ENCODE results near the gene TSPAN5. TPM values are rescaled to one million over a fixed set of nuclear protein-coding genes. Genes with fewer than 3 reads are reported as not detected.
A peak's percentile ranks its signal among the peaks of the same experiment; 100 is the strongest.

The TSPAN5 gene
- total and polyA plus RNA-seq, 5 donors from 2014 or later, result 21.2 to 52.7 (median 39.8) TPM

DNA sequence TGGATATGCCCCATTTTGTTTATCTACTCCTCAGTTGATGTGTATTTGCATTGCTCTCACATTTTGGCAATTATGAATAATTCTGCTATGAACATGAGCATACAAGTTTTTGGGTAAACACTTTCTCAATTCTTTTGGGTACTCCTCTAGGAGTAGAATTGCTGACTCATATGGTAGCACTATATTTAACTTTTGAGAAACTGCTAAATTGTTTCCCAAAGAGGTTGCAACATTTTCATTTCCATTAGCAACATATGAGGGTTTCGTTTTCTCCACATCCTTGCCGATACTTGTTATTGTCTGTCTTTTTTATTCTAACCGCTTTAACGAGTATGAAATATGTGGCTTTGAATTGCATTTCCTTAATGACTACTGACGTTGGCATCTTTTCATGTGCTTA, 185.4 kb downstream of the TSPAN5 start:
- ATAC-seq (ENCODE audit: low read depth in 2 of 2), result no peak
- Mint-ChIP-seq H3K27ac (no peak overlapping the region), H3K27me3 (no peaks in the 10 kb centered on the region), H3K4me1 (peaks cover 0 to 14% (median 6%) of the 10 kb centered on the region in 4 donors), H3K4me3 (no peak overlapping the region), H3K36me3 (peaks cover 59% of the 10 kb centered on the region), H3K9me3 (no peaks in the 10 kb centered on the region)
- no peak overlapping the region for H3K27ac ChIP-seq (ENCODE audit: insufficient read depth, low read length, poor library complexity, severe bottlenecking)
- no peaks in the 10 kb centered on the region for H3K27me3 ChIP-seq (ENCODE audit: control insufficient read depth, insufficient read depth, low read length)
- H3K4me1 ChIP-seq (ENCODE audit: control insufficient read depth, insufficient read depth, low read length, poor library complexity, severe bottlenecking), result peaks cover 1% of the 10 kb centered on the region
- peaks cover 28% of the 10 kb centered on the region for H3K36me3 ChIP-seq (ENCODE audit: control insufficient read depth, insufficient read depth, low read length)
- no peak for DNase-seq
- H3K4me3 ChIP-seq (ENCODE audit: low read depth, low read length), result no peak overlapping the region
- no peaks in the 10 kb centered on the region for H3K9me3 ChIP-seq (ENCODE audit: control insufficient read depth in 2 of 2, low read length in 2 of 2)

DNA sequence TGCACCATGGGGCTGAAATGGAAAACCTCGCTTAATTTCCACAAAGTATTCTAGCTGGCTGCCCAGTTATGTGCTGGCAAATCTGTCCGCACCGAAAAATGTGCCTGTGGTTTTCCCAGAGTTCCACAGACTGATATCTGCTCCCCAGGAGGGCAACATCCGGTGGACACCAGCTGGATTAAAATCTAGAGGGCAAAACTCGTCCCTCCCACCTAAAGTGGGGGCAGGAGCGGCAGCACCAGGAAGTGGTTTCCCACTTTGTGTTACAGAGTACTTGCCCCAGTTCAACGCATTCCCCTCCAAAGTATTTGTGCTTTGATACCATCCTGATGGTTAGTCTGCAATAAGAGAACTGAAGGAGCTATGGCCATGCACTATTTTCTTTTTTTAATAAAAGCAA, 187.6 kb downstream of the TSPAN5 start:
- Histone ChIP-seq H3K36me3 (ENCODE audit: control insufficient read depth, insufficient read depth, low read length) (peaks cover 17% of the 10 kb centered on the region), H3K4me3 (ENCODE audit: low read depth, low read length) (no peak overlapping the region), H3K27me3 (ENCODE audit: control insufficient read depth, insufficient read depth, low read length) (no peaks in the 10 kb centered on the region), H3K4me1 (ENCODE audit: control insufficient read depth, insufficient read depth, low read length, poor library complexity, severe bottlenecking) (peaks cover 8% of the 10 kb centered on the region), H3K9me3 (ENCODE audit: control insufficient read depth in 2 of 2, low read length in 2 of 2) (no peaks in the 10 kb centered on the region), H3K27ac (ENCODE audit: insufficient read depth, low read length, poor library complexity, severe bottlenecking) (no peak overlapping the region)
- no peaks in the 10 kb centered on the region for H3K9me3 Mint-ChIP-seq
- DNase-seq (no peak), ATAC-seq (ENCODE audit: low read depth in 2 of 2) (no peak)
- H3K27me3 Mint-ChIP-seq, result no peaks in the 10 kb centered on the region
- H3K27ac Mint-ChIP-seq, result peak overlapping the region in 2 of 3 donors; percentile 21 to 43
- no peak overlapping the region for H3K4me3 Mint-ChIP-seq
- H3K4me1 Mint-ChIP-seq, result peaks cover 6 to 22% (median 11%) of the 10 kb centered on the region in 4 donors
- H3K36me3 Mint-ChIP-seq, result peaks cover 46% of the 10 kb centered on the region

DNA sequence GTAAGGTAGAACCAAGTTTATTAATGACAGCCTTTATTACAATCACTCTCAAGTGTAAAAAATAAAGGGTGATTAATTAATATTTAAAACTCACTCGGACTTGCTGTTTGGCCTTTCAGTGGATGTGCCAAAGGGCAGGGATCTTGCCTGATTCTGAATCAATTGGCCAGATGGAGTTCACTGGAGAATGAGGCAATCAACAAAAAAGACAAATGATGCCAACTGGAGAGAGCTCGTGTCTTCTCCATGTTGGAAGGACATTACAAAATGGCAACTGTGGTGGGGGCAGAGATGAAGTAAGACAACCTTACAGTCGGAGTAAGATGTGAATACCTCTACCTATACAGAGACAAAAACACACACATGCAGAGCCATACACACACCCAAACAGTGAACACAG, 188.0 kb downstream of the TSPAN5 start:
- no peaks in the 10 kb centered on the region for H3K9me3 Mint-ChIP-seq
- Histone ChIP-seq H3K36me3 (ENCODE audit: control insufficient read depth, insufficient read depth, low read length) (peaks cover 17% of the 10 kb centered on the region), H3K27me3 (ENCODE audit: control insufficient read depth, insufficient read depth, low read length) (no peaks in the 10 kb centered on the region), H3K9me3 (ENCODE audit: control insufficient read depth in 2 of 2, low read length in 2 of 2) (no peaks in the 10 kb centered on the region), H3K4me1 (ENCODE audit: control insufficient read depth, insufficient read depth, low read length, poor library complexity, severe bottlenecking) (peaks cover 8% of the 10 kb centered on the region), H3K4me3 (ENCODE audit: low read depth, low read length) (no peak overlapping the region), H3K27ac (ENCODE audit: insufficient read depth, low read length, poor library complexity, severe bottlenecking) (no peak overlapping the region)
- DNase-seq, result no peak
- ATAC-seq (ENCODE audit: low read depth in 2 of 2), result no peak
- peaks cover 45% of the 10 kb centered on the region for H3K36me3 Mint-ChIP-seq
- peaks cover 9 to 22% (median 11%) of the 10 kb centered on the region in 4 donors for H3K4me1 Mint-ChIP-seq
- peak overlapping the region in 1 of 3 donors; percentile 43 for H3K27ac Mint-ChIP-seq
- H3K4me3 Mint-ChIP-seq, result no peak overlapping the region
- H3K27me3 Mint-ChIP-seq, result no peaks in the 10 kb centered on the region

DNA sequence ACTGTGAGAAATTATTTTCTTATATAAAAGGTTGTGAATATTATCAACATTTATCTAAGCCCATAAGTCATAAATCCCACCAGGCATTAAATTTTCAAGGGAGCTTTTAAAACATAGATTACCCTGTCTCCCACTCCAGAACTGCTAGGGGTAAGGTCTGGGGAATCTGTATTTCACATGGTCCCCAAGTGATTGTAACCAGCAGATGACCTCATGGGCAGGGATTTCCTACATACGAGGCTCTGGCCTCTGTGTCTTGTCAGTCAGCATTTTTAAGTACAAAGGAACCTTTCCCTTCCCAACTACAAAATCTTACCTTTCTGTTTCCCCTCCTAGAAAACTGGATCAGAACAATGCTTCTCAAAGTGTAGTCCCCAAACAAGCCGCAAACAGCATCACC, 188.6 kb downstream of the TSPAN5 start:
- H3K27me3 ChIP-seq (ENCODE audit: control insufficient read depth, insufficient read depth, low read length), result no peaks in the 10 kb centered on the region
- H3K4me1 ChIP-seq (ENCODE audit: control insufficient read depth, insufficient read depth, low read length, poor library complexity, severe bottlenecking), result peaks cover 8% of the 10 kb centered on the region
- ATAC-seq (ENCODE audit: low read depth in 2 of 2), result no peak
- Mint-ChIP-seq H3K4me1 (peaks cover 10 to 22% (median 12%) of the 10 kb centered on the region in 4 donors), H3K9me3 (no peaks in the 10 kb centered on the region), H3K27me3 (no peaks in the 10 kb centered on the region), H3K4me3 (no peak overlapping the region), H3K36me3 (peaks cover 39% of the 10 kb centered on the region), H3K27ac (no peak overlapping the region)
- DNase-seq, result no peak
- no peaks in the 10 kb centered on the region for H3K9me3 ChIP-seq (ENCODE audit: control insufficient read depth in 2 of 2, low read length in 2 of 2)
- H3K4me3 ChIP-seq (ENCODE audit: low read depth, low read length), result no peak overlapping the region
- peaks cover 17% of the 10 kb centered on the region for H3K36me3 ChIP-seq (ENCODE audit: control insufficient read depth, insufficient read depth, low read length)
- H3K27ac ChIP-seq (ENCODE audit: insufficient read depth, low read length, poor library complexity, severe bottlenecking), result no peak overlapping the region

DNA sequence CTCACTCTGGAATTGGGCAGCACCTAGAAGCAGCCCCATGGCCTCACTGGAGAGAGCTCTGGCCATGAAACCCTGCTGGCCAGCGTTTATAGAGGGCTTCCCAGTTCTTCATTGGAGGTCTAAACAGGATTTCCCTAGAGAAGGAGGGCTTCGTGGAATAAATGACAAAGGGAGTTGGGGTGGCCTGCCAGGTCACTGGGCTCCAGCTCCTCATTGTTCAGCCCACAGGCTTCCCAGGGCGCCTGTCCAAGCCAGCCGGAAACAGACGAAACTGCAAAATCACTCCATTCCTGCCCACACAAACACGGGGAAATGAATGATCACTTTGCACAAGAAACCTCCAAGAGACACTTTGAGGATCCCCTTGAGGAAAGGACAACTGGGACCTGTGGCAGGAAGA, 189.7 kb downstream of the TSPAN5 start:
- Mint-ChIP-seq H3K27me3 (no peaks in the 10 kb centered on the region), H3K4me3 (no peak overlapping the region), H3K4me1 (peaks cover 10 to 22% (median 12%) of the 10 kb centered on the region in 4 donors), H3K36me3 (peaks cover 32% of the 10 kb centered on the region), H3K9me3 (no peaks in the 10 kb centered on the region), H3K27ac (peak overlapping the region in 2 of 3 donors; percentile 31 to 69)
- no peak for DNase-seq
- H3K27me3 ChIP-seq (ENCODE audit: control insufficient read depth, insufficient read depth, low read length), result no peaks in the 10 kb centered on the region
- peaks cover 8% of the 10 kb centered on the region for H3K4me1 ChIP-seq (ENCODE audit: control insufficient read depth, insufficient read depth, low read length, poor library complexity, severe bottlenecking)
- H3K36me3 ChIP-seq (ENCODE audit: control insufficient read depth, insufficient read depth, low read length), result peaks cover 16% of the 10 kb centered on the region
- H3K9me3 ChIP-seq (ENCODE audit: control insufficient read depth in 2 of 2, low read length in 2 of 2), result no peaks in the 10 kb centered on the region
- ATAC-seq (ENCODE audit: low read depth in 2 of 2), result no peak
- H3K27ac ChIP-seq (ENCODE audit: insufficient read depth, low read length, poor library complexity, severe bottlenecking), result no peak overlapping the region
- no peak overlapping the region for H3K4me3 ChIP-seq (ENCODE audit: low read depth, low read length)

DNA sequence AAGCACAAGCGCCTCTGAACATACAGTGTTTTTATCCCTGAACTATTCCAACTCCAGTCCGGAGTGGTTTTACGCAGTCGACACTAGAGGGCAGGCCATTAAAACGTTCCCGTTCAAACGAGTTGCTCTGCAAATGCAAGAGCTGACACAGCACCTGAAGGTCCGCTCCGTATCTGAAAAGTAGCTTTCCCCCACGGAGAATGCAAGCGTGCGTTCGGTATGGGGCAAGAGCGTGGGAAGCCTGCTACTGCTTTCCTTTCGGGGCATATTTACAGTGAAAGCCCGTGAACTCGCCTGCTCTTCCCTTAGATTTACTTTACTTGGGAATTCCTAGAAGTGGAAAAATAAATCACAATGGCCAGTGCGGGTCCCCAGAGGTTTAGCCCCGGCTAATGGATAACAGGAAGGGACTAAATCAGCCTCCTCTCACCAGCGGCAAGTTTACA, 190.8 kb downstream of the TSPAN5 start:
- Mint-ChIP-seq H3K27ac (peak overlapping the region; percentile 32 to 87 (median 53)), H3K36me3 (peaks cover 25% of the 10 kb centered on the region), H3K27me3 (no peaks in the 10 kb centered on the region), H3K4me1 (peaks cover 10 to 22% (median 12%) of the 10 kb centered on the region in 4 donors), H3K4me3 (peak overlapping the region; percentile 13 to 79 (median 54)), H3K9me3 (no peaks in the 10 kb centered on the region)
- peak; percentile 46 to 86 (median 66) for DNase-seq
- Histone ChIP-seq H3K4me1 (ENCODE audit: control insufficient read depth, insufficient read depth, low read length, poor library complexity, severe bottlenecking) (peaks cover 8% of the 10 kb centered on the region), H3K27ac (ENCODE audit: insufficient read depth, low read length, poor library complexity, severe bottlenecking) (no peak overlapping the region), H3K27me3 (ENCODE audit: control insufficient read depth, insufficient read depth, low read length) (no peaks in the 10 kb centered on the region), H3K4me3 (ENCODE audit: low read depth, low read length) (peak overlapping the region; percentile 72), H3K9me3 (ENCODE audit: control insufficient read depth in 2 of 2, low read length in 2 of 2) (no peaks in the 10 kb centered on the region), H3K36me3 (ENCODE audit: control insufficient read depth, insufficient read depth, low read length) (peaks cover 14% of the 10 kb centered on the region)
- peak; percentile 88 for ATAC-seq (ENCODE audit: low read depth in 2 of 2)

DNA sequence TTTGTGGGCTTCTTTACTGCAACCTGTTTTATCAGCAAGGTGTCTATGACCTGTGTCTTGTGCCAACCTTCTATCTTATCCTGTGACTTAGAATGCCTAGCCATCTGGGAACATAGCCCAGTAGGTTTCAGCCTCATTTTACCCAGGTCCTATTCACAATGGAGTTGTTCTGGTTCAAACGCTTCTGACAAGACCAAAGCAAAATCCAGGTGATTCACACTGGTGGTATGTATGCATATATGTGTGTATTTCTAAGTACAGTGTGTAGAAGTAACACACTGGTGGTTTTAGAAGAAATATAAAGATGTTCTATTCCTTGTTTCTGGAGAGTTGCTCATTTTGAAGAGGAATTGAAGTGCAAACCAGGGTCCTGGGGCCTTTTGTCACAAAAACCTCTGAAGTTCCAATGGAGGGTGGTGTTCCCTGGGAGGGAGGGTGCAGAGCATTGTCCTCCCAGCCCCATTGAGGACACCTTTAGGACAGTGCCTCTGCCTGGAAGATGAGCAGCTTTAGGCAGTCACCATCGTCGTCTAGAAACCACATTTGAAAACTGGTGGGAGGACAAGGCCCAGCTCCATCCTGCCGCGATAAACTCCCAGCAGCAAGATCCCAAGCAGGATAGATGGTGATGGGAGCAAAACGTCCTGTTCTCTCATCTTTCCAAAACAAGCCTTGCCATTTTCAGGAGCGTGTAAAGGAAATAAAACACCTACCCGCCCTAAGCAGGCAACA, 191.4 kb downstream of the TSPAN5 start:
- Mint-ChIP-seq H3K36me3 (peaks cover 19% of the 10 kb centered on the region), H3K27me3 (no peaks in the 10 kb centered on the region), H3K4me1 (peaks cover 10 to 22% (median 12%) of the 10 kb centered on the region in 4 donors), H3K4me3 (peak overlapping the region in 2 of 4 donors; percentile 13 to 79), H3K27ac (peak overlapping the region in 2 of 3 donors; percentile 32 to 87), H3K9me3 (no peaks in the 10 kb centered on the region)
- ATAC-seq (ENCODE audit: low read depth in 2 of 2), result no peak
- DNase-seq, result no peak
- no peaks in the 10 kb centered on the region for H3K9me3 ChIP-seq (ENCODE audit: control insufficient read depth in 2 of 2, low read length in 2 of 2)
- peaks cover 10% of the 10 kb centered on the region for H3K36me3 ChIP-seq (ENCODE audit: control insufficient read depth, insufficient read depth, low read length)
- H3K27me3 ChIP-seq (ENCODE audit: control insufficient read depth, insufficient read depth, low read length), result no peaks in the 10 kb centered on the region
- H3K27ac ChIP-seq (ENCODE audit: insufficient read depth, low read length, poor library complexity, severe bottlenecking), result no peak overlapping the region
- peaks cover 8% of the 10 kb centered on the region for H3K4me1 ChIP-seq (ENCODE audit: control insufficient read depth, insufficient read depth, low read length, poor library complexity, severe bottlenecking)
- peak overlapping the region; percentile 72 for H3K4me3 ChIP-seq (ENCODE audit: low read depth, low read length)

DNA sequence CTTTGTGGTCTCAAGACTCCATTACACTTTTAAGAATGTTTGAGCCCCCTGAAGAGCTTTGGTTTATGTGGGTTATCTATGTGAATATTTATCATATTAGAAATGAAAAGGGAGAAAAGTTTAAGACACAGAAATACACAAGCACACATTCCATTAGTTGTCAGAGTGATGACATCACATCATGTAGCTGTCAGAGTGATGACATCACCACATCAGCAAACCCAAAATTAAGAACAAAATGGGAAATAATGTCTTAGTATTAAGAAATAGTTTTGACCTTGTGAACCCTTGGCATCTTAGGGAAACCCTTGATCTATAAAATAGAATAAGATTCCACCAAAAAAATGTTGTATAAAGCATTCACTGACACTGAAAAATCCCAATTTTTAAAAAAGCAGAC, 195.9 kb downstream of the TSPAN5 start:
- Histone ChIP-seq H3K9me3 (ENCODE audit: control insufficient read depth in 2 of 2, low read length in 2 of 2) (no peaks in the 10 kb centered on the region), H3K27ac (ENCODE audit: insufficient read depth, low read length, poor library complexity, severe bottlenecking) (no peak overlapping the region), H3K4me1 (ENCODE audit: control insufficient read depth, insufficient read depth, low read length, poor library complexity, severe bottlenecking) (peaks cover under 1% of the 10 kb centered on the region), H3K27me3 (ENCODE audit: control insufficient read depth, insufficient read depth, low read length) (no peaks in the 10 kb centered on the region), H3K36me3 (ENCODE audit: control insufficient read depth, insufficient read depth, low read length) (no peaks in the 10 kb centered on the region), H3K4me3 (ENCODE audit: low read depth, low read length) (no peak overlapping the region)
- no peak for ATAC-seq (ENCODE audit: low read depth in 2 of 2)
- Mint-ChIP-seq H3K4me3 (no peak overlapping the region), H3K27ac (no peak overlapping the region), H3K4me1 (peaks cover 2 to 10% (median 8%) of the 10 kb centered on the region in 4 donors), H3K9me3 (peaks cover 0 to 9% (median 0%) of the 10 kb centered on the region in 7 donors), H3K27me3 (no peaks in the 10 kb centered on the region), H3K36me3 (no peaks in the 10 kb centered on the region)
- DNase-seq, result no peak

Measured in CD4-positive, CD25-positive, alpha-beta regulatory T cell (primary cell).